COLO668 (cell line): ENCODE measurements around the gene ZNF683.
"Not testable (repeated sequence)": the region's sequence is repeated elsewhere in the genome, so short reads cannot be mapped to it uniquely, and the experiment has no call there.

Source experiments
- DNase-seq: peaks from one replicate; lab custom pipeline; 2025; ENCODE audit not compliant: unreplicated experiment; lab: John Stamatoyannopoulos, UW

The ZNF683 gene

DNA sequence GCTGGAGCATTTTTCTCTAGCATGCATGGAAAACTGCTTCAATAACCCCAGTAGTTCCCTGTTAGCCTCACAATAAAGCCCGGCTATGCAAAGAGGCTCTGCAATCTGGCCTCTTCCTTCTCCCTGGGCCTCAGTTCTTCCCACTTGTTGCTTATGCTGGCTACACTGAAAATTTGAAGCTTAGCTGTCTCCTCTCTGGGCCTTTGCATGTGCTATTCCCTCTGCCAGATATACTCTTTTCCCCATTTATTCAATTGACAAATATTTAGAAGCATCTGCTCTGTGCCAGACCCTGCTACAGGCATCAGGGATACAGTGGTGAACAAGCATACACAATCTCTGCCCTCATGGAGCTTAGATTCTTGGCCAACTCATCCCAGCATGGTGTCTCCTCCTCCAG is 33.9 kb downstream of the ZNF683 start:
- DNase-seq, result no peak

DNA sequence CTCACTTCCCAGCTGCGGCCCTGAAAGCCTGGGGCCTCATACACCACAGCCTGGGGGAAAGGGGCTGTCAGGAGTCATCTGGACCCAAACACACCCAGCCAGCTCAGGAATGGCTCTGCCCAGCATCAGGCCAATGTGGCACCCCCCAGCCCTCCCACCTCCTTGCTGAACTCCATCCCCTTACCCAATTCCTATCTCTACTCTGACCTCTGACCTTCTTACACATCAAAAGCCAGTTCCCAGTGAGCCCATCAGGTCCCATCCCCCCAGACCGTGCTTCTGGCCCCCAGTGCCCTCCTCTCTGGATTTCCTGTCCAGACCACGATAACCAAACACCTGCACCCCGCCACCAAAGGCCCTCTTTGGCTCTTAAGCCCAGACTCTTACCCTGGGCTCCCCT is 34.9 kb downstream of the ZNF683 start:
- DNase-seq, result no peak

DNA sequence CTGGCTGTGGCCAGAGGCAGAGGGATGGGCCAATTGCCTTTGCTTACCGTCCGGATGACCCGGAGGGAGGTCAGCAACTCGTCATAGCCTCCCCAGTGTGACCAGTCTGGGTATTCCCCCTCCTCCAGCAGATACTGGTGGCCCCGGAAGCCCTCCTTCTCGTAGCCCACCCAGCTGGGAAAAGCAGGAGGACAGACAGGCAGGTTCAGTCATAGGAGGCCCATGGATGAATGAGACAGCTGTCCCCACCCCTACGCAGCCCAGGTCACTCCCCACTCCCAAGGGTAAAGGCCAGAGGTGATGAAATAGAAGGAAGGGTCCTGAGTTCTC is 35.4 kb downstream of the ZNF683 start:
- DNase-seq, result no peak

DNA sequence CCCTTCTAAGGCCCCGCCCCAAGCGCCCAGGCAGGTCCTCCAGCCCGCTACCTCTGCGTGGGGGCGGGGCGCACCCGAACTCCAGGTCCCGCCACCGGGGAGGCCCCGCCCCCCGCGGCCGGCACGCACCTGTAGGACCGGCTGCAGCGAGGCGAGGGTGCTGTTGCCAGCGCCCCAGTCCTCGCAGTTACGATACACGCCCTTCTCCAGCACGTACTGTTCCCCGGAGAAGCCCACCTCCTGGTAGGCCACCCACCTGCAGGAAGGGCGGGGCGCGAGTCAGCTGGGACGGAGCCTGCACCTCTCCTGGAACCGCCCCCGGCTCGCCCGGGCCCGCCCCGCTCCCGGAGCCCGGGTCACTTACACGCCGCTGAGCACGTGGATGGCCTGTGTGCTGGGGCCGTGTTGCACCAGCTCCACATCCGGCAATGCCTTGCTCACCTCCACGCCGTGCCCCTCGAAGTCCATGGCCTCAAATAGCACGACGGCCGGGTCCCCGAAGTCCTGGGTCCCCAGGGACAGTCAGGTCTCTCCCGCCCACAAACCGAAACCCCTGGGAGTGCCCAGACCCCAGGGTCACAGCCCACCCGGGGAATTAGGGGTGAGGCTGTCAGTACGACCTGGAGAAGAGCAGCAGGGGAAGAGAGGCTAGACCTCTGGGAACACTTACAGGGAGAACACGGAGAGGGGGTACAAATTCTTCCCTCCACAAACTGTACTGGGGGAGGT is 35.9 kb downstream of the ZNF683 start:
- DNase-seq, result peak; percentile 98

DNA sequence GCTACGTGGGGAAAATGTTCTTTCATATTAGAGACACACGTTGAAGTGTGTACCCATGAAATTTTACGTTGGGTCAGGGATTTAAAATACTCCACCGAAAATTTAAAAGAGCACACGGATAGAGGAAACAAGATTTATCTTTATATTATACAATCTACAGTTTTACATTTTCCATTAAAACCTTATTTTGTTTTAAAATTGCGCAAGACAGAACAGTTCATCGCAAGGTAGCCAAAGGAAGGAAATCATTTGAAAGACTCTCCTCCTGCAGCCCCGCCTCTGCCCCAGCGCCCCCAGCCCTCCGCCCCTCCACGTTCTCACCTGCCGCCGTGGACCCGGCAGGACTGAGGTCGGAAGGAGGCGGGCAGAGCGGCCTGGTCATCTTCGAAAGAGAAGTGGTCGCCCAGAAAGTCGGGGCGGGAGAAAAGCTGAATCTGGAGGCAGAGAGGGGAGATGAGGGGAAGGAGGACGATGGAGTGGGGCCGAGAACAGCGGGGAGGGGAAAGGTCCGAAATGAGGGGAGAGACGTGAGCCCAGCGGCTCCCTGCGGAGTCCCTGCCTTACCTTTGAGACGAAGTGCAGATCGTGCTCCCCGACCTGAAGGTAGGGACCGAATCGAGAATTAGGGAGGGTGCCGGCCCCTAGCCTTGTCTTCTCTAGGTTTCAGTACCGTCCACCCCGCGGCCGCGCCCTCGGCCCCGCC is 36.6 kb downstream of the ZNF683 start:
- DNase-seq, result peak; percentile 44

DNA sequence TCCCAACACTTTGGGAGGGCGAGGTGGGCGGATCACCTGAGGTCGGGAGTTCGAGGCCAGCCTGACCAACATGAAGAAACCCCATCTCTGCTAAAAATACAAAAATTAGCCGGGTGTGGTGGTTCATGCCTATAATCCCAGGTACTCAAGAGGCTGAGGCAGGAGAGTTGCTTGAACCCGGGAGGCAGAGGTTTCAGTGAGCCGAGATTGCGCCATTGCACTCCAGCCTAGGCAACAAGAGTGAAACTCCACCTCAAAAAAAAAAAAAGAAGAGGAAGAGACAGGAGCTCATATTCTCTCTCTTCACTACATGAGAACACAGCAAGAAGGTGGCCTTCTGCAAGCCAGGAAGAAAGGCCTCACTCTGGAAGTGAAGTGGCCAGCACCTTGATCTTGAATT is 39.2 kb downstream of the ZNF683 start:
- DNase-seq, result not testable (repeated sequence)

DNA sequence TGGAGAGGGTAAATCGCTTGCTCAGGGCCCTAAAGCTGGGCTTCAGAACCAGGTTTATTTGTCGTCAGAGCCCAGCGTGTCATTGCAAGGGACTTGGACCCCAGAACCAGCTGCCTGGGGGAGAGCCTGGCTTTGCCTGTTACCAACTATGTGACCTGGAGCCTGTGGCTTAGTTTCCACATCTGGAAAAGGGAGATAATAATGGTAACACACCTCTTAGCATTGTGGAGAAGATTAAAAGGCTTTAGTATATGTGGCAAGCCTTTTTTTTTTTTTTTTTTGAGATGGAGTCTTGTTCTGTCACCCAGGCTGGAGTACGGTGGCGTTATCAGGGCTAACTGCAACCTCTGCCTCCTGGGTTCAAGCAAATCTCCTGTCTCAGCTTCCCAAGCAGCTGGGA is 42.3 kb downstream of the ZNF683 start:
- DNase-seq, result no peak

DNA sequence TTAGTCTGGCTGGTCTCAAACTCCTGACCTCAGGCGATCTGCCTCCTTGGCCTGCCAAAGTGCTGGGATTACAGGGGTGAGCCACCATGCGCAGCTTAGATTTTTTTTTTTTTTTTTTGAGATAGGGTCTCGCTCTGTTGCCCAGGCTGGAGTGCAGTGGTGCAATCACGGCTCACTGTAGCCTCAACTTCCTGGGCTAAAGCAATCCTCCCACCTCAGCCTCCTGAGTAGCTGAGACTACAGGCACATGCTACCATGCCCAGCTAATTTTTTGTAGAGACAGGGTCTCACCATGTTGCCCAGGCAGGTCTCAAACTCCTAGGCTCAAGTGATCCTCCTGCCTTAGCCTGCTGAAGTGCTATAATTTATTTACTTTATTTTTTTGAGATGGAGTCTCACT is 43.2 kb downstream of the ZNF683 start:
- DNase-seq, result not testable (repeated sequence)

DNA sequence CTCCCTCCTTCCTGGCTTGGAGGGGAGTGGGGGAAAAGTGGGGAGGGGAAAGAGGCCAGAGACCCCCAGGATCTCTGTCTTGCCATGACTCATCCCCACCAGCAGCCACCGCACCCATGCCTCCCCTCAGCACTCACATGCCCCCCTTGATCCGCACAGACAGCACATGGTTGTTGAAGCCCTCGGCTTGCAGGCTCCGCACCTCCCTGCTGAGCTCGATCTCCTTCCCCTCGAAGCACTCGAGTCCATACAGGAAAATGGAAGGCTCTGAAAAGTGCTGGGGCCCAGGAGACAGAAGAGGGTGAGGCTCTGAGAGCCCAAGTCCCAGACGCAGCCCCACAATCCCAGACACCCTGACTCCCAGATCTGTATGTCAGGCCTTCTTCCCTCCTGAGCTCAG is 44.0 kb downstream of the ZNF683 start:
- DNase-seq, result no peak

DNA sequence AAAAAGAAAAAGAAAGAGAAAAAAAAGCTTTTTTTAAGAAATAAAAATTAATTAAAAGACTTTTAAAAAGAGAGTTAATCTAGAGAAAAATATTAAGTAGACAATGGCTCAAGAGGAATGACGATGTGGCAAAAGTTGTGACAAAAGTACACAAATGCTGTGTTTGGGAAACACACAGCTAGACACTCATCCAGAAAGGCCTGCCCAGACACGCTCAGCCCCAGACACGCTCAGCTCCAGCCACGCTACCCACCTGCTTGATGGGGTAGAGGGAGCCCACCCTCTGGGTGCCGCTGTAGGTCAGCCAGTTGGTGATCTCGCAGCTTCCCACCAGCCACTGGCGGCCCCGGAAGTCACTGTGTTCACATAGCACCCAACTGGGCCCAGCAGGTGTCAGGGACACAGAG is 44.6 kb downstream of the ZNF683 start:
- DNase-seq, result peak; percentile 91

DNA sequence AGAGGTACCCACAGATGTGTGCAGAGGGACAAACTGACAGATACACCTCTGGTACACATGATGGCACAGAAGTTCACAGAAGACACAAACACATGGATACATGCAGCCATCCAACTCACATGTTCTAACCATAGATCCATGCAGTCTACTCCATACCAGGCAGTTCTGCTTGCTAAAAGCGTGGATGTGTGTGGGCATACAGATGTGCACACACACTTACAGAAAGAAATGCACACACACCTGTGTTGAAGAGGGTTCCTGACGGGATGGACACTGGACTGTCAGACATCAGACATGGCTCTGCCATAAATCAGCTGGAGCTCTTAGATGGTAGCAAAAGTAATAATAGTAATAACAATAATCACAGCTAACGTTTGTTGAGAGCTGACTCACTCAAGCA is 48.0 kb downstream of the ZNF683 start:
- DNase-seq, result no peak

DNA sequence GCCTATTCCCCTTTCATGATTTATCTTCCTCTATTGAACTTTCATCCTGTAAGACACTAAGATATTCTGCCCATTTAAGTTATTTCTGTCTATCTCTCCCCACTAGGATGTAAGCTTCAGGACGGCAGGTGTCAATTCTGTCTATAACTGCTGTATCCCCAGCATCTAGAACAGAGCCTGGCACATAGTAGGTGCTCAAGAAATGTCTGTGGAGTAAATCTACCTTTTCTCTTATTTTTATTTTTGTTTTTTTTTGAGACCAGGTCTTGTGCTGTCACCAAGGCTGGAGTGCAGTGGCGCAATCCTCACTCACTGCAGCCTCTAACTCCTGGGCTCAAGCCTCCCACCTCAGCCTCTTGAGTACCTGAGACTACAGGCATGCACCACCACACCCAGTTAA is 49.2 kb downstream of the ZNF683 start:
- no peak for DNase-seq

DNA sequence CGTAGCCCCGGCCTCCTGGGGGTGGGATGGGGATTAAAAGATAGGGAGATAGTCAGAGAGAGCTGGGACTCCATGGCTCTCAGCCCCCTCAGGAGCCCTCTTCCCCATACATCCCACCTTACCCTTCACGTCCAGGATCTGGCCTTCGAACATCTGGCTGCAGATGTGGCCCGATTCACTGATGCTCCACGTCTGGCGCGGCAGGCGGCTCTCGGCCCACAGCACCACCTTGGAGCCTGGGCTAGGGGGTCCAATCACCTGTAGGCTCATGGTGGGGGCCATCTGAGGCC is 50.6 kb downstream of the ZNF683 start:
- no peak for DNase-seq

DNA sequence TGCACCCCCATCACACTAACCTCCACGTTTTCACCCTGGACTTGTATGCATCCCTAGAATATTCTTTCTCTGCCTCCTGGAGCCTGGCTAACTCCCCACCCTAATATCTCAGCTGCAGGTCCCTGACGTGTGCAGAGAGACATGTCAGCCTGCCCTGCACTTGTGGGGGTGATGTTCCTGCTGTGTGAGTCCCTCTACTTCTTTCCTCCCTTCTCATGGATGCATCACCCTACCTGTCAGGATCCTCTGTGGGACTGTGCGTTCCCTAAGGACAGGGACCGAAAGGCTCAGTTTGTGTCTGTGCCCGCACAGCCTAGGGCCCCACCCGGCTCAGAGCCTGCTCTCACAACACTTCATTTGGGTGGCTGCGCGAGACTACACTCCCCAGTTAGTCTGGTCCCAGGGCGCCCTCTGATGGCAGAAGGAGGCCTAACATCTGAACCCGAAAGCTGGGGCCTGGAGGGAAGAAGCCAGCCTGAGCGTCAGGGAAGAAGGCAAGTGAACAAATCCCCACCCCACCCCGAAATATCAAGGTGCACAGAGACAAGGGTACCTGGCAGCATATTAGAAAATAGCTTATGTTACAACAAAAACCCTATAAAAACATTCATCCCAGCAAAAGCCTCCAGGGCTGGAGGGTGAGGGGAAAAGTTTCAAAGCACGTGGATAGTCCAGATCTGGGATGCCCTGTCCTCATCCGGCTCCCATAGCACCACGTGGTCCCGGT is 51.1 kb downstream of the ZNF683 start:
- peak; percentile 91 for DNase-seq

DNA sequence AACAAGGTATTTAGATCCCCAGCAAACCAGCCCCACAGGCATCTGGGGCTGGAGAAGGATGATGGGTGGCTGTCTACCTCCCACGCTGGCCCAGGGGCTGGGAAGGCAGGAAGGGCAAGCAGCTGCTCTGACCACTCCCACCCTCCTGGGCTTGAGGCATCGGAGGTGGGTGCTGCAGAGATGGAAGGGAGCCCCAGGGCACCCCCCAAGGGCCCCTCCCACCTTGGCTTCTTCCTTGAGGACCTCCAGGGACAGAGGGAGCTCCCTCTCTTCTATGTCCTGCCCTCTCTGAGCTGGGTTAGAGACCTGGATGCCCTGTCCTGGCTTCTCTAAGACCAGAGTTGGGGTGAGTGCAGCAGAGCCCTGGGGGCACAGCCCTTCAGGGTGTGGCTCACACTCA is 51.7 kb downstream of the ZNF683 start:
- DNase-seq, result no peak

DNA sequence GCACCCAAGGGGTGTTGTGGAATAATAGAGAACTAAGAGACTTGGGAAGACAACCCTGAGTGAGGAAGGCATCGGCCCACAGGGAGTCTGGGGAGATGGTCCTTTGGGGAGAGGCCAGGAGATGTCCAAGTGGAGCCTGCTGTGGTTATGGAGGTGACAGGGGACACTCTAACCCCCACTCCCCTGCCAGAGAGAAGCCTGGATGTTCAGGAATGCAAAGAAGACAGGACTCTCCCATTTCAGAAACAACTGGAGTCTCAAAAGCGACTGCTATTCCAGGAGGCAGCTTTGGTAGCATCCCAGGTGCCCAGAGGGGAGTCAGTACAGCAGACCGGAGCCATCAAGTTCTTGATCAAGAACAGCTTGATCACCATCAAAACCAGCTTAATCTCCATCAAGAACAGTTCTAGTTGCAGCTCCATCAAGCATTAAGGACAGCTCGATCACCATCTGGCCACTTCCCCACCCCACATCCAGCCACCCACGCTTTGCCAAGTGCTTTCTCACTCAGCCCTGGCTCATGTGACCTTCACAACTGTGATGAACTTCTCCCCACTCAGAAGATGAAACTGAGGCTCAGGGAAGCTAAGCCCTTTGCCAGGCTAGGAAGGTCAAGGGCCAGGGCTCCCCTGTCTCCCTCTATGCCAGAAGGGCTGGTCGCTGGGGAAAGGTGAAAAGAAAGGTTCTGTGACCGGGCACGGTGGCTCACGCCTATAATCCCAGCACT is 54.0 kb downstream of the ZNF683 start:
- DNase-seq, result no peak

DNA sequence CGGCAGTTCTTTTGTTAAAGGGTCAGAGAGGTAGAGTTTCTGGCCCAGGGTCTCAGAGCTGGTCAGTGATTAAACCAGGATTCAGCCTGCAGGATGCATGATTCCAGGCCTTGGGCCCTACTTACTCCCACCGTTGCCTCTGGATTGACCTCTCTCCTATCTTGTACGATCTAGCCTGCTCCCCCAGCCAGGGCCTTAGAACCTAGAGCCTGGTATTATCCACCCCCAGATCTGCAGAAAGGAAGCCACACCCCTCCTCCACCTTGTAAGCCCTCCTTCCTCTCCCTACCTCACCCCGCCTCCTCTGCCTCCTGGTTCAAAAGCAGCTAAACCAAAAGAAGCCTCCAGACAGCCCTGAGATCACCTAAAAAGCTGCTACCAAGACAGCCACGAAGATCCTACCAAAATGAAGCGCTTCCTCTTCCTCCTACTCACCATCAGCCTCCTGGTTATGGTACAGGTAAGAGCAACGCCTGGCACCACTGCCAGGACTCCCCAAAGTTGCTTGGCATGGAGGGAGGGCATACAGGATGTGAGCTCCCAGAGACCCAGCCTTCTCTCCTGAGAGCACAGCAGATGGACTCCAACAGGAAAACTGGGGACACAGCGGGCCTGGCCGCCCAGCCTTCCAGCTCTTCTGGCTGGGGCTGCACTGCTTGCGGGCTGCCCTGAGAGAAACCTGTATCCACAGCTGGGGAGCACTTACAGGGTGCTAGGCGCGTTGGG is 54.8 kb downstream of the ZNF683 start, which contains the start of gene CD52:
Gene CD52 (plus strand): TSS at position 347 of the 726 bp plus-strand sequence. CDS start 60 bp downstream, at position 407.
- DNase-seq, result no peak

DNA sequence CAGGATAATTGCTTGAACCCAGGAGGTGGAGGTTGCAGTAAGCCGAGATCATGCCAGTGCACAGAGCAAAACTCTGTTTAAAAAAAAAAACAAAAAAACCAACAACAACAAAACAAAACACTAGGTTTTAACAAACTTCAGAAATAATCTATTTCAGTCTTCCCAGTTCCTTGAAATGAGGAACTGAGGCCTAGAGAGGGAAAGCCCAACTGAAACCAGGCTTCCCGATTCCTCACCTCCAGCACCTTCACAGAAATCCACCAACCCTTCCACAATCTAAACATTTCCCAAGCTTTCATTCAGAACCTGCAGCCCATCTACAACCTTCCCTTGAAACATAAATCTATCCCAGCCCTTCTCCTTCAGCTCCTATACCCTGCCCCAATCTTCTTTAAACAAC is 55.4 kb downstream of the ZNF683 start:
- DNase-seq, result no peak

DNA sequence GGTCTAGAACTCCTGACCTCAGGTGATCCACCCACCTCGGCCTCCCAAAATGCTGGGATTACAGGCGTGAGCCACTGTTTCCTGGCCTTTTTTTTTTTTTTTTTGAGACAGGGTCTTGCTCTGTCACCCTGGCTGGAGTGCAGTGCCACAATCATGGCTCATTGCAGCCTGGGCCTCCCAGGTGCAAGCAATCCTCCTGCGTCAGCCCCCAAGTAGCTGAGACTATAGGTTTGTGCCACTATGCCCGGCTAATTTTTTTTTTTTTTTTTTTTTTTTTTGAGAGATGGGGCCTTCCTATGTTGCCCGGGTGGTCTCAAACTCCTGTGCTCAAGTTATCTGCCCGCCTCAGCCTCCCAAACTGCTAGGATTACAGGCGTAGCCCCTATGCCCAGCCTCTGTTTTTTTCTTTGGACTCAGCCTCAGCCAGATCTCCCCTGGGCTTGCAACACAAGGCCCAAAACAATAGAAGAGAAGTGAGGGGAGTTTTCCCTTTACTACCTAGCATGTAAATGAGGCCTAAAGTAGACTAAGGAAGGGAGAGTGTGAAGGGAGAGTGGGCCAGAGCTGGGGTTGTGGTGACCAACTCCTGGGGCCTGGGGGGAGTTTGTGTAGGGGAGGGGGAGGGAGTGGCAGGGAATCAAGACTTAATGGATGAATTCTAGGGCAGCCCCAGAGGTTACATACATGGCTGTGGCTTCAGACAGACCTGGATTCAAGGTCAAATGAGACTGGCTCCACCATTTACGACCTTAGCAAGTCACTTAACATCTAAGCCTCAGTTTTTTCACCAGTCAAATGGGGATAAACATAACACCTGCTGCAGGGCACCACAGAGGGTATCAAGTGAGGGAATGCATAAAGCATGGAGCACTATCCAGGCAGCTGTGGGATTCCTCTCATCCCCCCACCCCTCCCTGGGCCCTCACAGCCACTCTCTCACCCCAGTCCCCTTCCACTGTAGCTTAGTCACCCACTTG is 56.4 kb downstream of the ZNF683 start:
- DNase-seq, result no peak

DNA sequence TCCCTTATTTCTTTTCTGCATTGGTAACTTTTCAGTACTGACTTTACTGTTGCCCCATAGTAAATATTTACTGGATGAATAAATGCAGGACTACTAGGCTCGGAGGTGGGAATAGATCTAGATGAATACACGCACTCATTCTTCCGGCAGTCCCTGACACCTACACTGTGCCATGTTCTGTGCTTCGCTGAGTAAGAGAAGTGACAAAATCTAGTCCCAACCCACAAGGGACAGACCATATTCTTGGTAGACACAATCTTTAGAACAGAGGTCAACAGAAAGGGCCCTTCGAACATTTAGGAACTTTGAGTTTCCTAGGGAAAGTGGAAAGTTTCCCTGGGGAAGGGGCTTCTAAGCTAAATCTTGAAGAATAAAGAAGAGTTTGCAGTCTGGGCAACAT is 58.0 kb downstream of the ZNF683 start:
- DNase-seq, result no peak
